Fibroblast of pulmonary artery (primary cell): ENCODE measurements around the gene GZMM.

Experiments used
- DNase-seq: peaks from one replicate; pipeline ENCODE4 v3.0.0-alpha.2; 2010; ENCODE audit warnings: low read depth
- H3K4me3 ChIP-seq: replicated peaks from 2 replicates; pipeline ENCODE4 v1.5.1; 2011; ENCODE audit warnings: low read depth, mild to moderate bottlenecking, control low read depth, low read length, moderate library complexity
- TF ChIP-seq, protein P1 (sequence below): IDR thresholded peaks from 2 replicates; pipeline ENCODE4 v1.5.1; 2011; ENCODE audit warnings: mild to moderate bottlenecking, control low read depth, low read length, inconsistent platforms; ENCODE audit errors: missing control alignments

The GZMM gene

DNA sequence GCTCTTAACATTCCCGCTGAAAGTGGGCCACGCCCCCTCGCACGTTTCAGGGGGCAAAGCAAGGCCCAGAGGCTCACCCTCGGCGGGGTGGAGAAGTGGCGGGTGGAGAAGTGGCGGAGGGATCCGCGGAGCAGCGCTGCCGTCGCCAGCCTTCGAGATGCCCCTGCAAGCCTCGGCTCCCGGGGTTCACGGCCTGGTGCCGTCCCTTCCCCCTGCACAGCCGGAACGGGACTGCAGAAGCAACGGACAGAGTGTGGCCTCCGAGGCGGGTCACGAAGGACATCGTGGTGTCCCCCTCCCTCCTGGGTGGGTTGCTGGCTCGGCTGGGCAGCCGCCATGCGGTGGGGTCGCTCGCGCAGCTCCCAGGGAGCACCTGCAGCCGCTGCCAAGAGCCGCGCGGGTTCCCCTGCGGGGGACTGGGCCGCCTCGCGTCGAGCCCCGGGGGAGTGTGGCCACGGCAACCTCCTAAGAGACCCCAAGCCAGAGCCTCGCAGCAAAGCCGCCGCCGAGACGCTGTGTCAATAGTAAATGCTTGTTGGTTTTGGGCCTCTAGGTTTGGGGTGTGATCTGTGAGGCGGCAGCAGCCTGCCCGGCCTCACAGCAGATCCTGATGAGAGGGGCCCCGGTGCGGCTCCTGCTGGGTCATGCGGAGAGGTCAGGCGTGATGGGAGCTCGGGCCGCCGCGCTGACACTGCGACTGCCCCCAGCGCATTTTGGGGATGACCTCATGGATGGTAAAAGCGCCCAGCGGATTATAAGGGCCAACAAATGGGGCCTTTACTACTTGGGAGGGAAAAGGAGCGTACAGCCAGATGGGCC, 31.1 kb upstream of the GZMM start:
- no peak overlapping the region for H3K4me3 ChIP-seq
- no peak for DNase-seq
- TF ChIP-seq, protein P1, sequence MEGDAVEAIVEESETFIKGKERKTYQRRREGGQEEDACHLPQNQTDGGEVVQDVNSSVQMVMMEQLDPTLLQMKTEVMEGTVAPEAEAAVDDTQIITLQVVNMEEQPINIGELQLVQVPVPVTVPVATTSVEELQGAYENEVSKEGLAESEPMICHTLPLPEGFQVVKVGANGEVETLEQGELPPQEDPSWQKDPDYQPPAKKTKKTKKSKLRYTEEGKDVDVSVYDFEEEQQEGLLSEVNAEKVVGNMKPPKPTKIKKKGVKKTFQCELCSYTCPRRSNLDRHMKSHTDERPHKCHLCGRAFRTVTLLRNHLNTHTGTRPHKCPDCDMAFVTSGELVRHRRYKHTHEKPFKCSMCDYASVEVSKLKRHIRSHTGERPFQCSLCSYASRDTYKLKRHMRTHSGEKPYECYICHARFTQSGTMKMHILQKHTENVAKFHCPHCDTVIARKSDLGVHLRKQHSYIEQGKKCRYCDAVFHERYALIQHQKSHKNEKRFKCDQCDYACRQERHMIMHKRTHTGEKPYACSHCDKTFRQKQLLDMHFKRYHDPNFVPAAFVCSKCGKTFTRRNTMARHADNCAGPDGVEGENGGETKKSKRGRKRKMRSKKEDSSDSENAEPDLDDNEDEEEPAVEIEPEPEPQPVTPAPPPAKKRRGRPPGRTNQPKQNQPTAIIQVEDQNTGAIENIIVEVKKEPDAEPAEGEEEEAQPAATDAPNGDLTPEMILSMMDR, result no peak

DNA sequence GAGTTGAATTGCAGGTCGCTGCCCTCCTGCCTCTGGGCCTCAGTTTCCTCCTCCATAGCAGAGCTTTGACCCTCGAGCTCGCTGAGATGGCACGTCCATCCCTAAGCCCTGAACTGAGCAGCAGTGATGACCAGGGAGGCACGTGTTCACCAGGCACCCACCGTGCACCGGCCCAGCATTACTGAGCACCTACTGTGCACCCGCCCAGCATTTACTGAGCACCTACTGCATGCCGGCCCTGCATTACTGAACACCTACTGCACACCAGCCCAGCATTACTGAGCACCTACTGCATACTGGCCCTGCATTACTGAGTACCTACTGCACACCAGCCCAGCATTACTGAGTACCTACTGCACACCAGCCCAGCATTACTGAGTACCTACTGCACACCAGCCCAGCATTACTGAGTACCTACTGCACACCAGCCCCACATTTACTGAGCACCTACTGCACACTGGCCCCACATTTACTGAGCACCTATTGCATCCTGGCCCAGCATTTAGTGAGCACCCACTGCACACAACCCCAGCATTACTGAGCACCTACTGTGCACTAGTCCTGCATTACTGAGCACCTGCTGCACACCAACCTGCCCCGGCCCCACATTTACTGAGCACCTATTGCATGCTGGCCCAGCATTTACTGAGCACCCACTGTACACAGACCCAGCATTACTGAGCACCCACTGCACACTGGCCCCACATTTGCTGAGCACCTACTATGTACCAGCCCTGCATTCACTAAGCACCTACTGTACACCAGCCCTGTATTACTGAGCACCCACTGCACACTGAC, 30.3 kb upstream of the GZMM start:
- TF ChIP-seq, protein P1, result no peak
- H3K4me3 ChIP-seq, result no peak overlapping the region
- no peak for DNase-seq

DNA sequence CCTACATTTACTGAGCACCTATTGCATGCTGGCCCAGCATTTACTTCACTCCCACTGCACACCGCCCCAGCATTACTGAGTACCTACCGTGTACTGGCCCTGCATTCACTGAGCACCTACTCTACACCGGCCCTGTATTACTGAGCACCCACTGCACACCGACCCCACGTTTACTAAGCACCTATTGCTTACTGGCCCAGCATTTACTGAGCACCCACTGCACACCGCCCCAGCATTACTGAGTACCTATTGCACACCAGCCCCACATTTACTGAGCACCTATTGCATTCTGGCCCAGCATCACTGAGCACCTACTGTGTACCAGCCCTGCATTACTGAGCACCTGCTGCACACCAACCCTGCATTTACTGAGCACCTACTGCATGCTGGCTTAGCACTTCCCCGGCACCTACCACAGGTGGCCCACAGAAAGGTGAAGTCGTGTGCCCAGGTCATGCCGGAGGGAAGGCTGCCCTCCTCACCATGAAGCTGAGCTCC, 29.6 kb upstream of the GZMM start:
- TF ChIP-seq, protein P1, result no peak
- DNase-seq, result no peak
- H3K4me3 ChIP-seq, result no peak overlapping the region

DNA sequence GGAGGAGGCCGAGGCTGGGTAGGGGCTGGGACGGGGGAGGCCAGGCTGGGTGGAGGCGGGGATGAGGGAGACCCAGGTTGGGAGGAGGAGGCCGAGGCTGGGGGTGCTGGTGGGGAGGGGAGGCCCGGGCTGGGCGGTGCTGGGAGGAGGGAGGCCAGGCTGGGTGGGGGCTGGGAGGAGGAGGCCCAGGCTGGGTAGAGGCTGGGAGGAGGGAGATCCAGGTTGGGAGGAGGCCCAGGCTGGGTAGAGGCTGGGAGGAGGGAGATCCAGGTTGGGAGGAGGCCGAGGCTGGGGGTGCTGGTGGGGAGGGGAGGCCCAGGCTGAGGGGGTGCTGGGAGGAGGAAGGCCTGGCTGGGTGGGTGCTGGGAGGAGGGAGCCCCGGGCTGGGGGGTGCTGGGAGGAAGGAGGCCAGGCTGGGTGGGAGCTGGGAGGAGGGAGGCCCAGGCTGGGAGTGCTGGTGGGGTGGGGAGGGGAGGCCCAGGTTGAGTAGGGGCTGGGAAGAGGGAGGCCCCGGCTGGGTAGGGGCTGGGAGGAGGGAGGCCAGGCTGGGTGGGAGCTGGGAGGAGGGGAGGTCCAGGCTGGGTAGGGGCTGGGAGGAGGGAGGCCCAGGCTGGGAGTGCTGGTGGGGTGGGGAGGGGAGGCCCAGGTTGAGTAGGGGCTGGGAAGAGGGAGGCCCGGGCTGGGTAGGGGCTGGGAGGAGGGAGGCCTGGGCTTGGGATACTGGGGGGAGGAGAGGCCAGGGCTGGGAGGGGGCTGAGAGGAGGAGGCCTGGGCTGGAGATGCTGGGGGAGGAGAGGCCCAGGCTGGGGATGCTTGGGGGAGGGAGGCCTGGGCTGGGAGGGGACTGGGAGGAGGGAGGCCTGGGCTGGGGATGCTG, 25.9 kb upstream of the GZMM start:
- H3K4me3 ChIP-seq, result no peak overlapping the region
- TF ChIP-seq, protein P1, result no peak
- DNase-seq, result peak; percentile 74

DNA sequence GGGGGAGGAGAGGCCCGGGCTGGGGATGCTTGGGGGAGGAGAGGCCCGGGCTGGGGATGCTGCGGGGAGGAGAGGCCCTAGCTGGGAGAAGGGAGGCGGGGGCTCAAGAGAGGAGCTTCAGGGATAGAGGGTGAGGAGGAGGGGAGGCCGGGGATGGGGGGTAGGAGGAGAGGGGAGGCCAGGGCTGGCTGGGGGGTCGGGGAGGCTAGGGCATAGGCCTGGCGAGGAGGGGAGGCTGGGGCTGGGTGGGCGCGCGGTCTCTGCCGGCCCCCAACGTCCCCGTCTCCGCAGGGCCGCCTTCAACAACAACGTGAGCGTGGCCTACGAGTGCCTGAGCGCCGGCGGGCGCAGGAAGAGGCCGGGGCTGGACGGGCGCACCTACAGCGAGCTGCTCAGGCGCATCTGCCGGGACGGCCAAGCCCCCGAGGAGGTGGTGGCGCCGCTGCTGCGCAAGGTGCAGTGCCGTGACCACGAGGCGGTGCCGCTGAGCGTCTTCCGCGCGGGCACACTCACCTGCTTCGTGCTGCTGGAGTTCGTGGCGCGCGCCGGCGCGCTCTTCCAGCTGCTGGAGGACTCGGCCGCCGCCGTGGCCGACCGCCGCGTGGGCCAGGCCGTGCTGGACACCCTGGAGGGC, 25.1 kb upstream of the GZMM start:
- H3K4me3 ChIP-seq, result no peak overlapping the region
- TF ChIP-seq, protein P1, result no peak
- DNase-seq, result no peak

DNA sequence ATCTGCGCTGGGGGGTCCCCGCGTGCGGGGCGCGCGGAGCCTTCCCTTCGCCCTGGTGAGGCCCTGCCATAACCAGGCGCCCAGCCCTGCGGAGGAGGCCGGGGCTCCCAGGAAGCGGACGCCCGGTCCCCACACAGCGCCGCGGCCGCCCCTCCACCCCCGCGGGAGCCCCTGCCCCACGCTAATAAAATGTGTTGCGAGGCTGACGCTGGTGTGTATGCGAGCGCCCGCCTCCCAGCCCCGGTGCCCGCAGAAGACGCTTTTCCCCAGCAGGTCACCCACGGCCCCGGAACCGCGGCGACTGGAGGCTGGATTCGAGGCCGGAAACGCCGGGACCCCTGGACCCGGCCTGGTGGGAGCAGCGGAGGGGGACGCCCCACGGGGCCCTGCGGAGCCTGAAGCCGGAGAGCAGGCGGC, 24.4 kb upstream of the GZMM start:
- no peak overlapping the region for H3K4me3 ChIP-seq

More for the DNA sequence above, 24.4 kb upstream of the GZMM start:
- TF ChIP-seq, protein P1, result no peak
- no peak for DNase-seq
